K562 treated with DMSO at 1 percent for 4 hours (cell line): ENCODE results near the gene SFT2D1. TPM values are rescaled to one million over a fixed set of nuclear protein-coding genes. Genes with fewer than 3 reads are reported as not detected.

Source experiments
- total RNA-seq: library from RNA; unstranded; fragments of 300-600 nt; gene quantifications from 2 replicates; pipeline ENCODE4 v1.2.3, GENCODE V29; 2022; ENCODE audit not compliant: insufficient read depth

The SFT2D1 gene
- 73.6 and 86.2 TPM in 2 replicates for total RNA-seq

DNA sequence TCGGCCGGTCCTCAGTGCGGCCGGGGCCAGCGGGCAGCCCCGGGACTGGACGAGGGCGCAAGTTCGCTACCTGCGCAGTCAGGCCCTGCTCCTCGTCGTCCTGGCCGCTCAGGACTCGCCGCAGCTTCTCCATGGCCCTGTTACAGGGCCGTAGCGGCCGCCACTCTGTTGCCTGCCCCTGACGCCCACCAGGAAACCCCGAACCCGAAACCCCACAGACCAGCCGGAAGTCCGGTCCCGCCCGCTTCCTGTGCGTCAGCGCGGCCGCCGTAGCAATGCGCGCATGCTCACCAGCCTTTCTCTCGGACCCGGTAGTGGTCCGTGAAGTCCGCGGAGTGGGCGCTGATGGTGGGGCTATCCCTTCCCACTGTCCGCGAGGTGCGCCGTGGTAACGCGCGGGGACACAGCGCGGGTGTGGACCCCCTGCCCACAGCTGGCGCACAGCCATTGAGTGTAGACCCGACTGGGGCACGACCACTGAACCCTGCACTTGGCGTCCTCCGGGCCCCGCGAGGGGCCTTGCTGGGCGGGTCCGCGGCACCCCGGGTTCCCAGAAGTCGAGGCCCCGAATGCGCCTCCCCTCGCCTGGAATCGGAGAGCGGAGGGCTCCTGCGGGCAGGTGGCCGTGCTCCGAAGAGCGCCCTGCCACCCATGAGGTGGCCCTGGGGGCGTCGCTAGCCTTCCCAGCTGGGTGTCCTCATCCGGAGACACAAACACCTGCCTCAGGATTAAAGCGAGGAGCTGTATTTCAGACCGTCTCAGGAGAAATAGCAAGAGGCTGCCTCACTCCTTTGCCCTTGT lies at the start of gene SFT2D1:
Gene SFT2D1, minus strand, starts transcription at position 197 of the 801 bp plus-strand sequence. Its CDS starts 64 bp downstream, at position 133.

DNA sequence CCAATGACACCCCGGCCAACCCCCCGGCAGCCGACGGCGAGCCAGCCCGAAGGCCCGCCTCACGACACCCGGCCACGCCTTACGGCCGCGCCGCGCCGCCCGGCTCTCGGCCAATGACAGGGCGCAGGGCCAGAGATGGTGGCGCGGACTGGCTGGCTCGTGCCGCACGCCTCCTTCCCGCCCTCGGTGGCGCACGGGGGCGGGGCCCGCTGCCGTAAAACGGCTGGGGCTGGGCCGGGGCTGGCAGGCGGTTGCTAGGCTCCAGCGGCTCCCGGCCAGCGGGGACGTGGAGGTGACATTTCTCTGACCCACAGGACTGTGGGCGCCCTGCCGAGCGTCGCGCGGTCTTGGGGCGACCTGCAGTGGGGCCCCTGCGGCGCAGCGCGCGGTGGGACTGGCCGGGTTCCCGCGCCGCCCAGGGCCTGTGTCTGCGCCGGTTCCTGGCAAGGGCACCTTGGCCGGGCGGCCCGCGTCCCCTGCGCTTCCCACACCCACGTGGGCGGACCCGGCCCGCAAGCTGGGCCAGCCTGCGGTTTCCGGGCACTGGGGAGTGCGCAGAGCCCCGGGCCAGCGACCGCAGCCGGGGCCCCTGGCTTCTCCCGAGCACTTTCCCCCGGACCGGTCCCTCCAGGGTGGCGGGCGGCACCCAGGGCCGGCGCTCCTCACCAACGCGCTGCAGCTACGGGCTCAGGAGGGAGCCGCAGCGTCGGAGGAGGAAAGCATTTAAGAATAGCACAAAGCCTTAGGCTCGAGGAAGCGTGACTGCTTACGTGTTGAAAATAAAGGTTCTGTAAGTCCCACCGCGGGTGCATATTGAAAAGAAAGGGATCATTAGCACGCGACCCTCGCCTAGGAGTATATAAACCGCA lies 40.8 kb upstream of the SFT2D1 start, which contains the start of gene MPC1:
Gene MPC1, minus strand, starts transcription at position 8 of the 869 bp plus-strand sequence. CDS start 64 bp downstream, outside the sequence.

DNA sequence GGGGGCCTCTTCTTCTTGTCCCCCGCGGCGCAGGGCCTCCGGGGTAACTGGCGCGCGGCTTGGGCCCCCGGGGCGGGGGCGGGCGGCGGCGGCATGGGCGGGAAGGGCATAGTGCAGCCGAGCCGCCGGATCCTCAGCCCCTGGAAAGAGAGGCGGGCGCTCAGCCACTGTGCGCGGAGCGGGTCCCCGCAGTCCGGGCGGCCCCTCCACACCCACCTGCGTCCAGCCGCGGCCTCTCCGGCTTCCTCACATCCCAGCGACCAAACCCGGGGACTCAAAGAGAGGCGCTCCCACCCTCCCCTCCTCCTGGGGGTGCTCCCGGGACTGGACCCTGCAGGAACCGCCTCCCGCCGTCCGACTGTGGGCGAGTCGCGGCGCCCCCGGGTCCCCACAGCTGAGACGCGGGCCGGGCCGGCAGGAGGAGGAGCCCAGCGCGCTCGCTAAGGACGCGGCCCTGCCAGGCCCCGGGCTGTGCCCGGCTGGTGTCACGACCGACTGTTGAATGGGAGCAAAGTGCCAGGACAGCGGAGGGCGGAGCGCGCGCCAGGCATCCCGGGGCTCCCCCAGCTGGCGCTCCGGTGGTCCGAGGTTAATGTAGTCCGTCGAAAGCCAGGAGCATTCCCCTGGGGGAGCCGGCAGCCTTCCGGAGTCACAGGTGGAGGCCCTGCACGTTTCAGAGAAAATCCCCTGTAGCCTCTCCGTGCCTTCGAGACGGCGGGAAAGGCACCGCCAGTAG lies 34.1 kb downstream of the SFT2D1 start, which contains the start of gene PRR18:
Gene PRR18, minus strand, starts transcription at position 360 of the 736 bp plus-strand sequence. Its CDS starts 250 bp downstream, at position 110.

Other genes starting within 250 kb of the SFT2D1 start
- not detected in 2 replicates for gene TBXT, start 174.7 kb downstream of the SFT2D1 start, total RNA-seq
- gene PRR18, start 34.2 kb downstream of the SFT2D1 start, total RNA-seq: not detected in 2 replicates
- gene MPC1, start 40.4 kb upstream of the SFT2D1 start, total RNA-seq: 72.0 and 81.8 TPM in 2 replicates
- gene RAMACL, start 244.1 kb upstream of the SFT2D1 start, total RNA-seq: not detected in 2 replicates